Measurements from ENCODE around the gene DCN. TPM values are rescaled to one million over a fixed set of nuclear protein-coding genes. Genes with fewer than 3 reads are reported as not detected.
"Not testable (repeated sequence)": the region's sequence is repeated elsewhere in the genome, so short reads cannot be mapped to it uniquely, and the experiment has no call there.

Gene DCN
- total RNA-seq, 1 donor from 2014 or later, result 32.6 TPM

DNA sequence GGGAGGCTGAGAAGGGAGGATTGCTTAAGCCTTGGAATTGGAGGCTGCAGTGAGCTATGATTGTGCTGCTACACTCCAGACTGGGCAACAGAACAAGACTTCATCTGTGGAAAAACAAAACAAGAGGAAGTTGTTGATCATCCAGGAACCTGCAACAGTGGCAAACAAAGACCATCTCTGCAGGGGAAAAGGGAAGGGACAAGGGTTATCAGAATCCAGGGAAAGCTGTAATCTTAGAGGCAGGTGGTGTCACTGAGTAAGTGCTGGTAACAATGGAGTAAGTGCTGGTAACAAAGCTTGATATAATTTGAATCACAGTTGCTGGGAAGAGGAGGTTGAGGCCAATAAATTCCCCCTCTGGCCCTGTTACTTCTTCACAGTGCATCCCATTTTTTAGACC is 27.5 kb upstream of the DCN start:
- TF ChIP-seq, protein P1, sequence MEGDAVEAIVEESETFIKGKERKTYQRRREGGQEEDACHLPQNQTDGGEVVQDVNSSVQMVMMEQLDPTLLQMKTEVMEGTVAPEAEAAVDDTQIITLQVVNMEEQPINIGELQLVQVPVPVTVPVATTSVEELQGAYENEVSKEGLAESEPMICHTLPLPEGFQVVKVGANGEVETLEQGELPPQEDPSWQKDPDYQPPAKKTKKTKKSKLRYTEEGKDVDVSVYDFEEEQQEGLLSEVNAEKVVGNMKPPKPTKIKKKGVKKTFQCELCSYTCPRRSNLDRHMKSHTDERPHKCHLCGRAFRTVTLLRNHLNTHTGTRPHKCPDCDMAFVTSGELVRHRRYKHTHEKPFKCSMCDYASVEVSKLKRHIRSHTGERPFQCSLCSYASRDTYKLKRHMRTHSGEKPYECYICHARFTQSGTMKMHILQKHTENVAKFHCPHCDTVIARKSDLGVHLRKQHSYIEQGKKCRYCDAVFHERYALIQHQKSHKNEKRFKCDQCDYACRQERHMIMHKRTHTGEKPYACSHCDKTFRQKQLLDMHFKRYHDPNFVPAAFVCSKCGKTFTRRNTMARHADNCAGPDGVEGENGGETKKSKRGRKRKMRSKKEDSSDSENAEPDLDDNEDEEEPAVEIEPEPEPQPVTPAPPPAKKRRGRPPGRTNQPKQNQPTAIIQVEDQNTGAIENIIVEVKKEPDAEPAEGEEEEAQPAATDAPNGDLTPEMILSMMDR (IDR thresholded peaks at IDR 0.05; ENCODE audit: insufficient read depth, low read length, severe bottlenecking), result no peak
- no peak for FAIRE-seq
- Histone ChIP-seq H3K4me3 (ENCODE audit: low read depth, low read length) (no peak overlapping the region), H3K36me3 (ENCODE audit: control insufficient read depth, insufficient read depth, low read length) (no peaks in the 10 kb centered on the region), H3K27me3 (ENCODE audit: control insufficient read depth, insufficient read depth, low read length) (no peaks in the 10 kb centered on the region)
- DNase-seq (ENCODE audit: low read depth), result no peak

DNA sequence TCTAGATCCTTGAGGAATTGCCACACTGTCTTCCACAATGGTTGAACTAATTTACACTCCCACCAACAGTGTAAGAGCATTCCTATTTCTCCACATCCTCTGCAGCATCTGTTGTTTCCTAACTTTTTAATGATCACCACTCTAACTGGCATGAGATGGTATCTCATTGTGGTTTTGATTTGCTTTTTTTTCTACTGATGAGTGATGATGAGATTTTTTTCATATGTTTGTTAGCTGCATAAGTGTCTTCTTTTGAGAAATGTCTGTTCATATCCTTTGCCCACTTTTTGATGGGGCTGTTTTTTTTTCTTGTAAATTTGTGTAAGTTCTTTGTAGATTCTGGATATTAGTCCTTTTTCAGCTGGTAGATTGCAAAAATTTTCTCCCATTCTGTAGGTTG is 24.7 kb upstream of the DCN start:
- H3K36me3 ChIP-seq (ENCODE audit: control insufficient read depth, insufficient read depth, low read length); H3K27me3 ChIP-seq (ENCODE audit: control insufficient read depth, insufficient read depth, low read length); FAIRE-seq; DNase-seq (ENCODE audit: low read depth); H3K4me3 ChIP-seq (ENCODE audit: low read depth, low read length): not testable (repeated sequence)

DNA sequence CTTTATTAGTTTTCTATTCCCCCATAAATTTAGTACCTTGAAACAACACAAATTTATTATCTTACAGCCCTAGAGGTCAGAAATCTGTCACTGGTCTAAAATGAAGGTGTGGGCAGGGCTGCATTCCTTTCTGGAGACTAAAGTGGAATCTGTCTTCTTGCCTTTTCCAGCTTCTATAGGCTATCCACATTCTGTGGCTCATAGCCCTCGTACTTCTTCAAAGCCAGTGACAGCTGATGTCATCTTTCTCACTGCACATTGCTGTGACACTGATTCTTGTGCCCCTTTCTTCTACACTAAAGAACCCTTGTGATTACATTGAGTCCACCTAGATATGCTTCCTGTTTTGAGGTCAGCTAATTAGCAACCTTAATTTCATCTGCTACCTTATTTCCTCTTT is 23.2 kb upstream of the DCN start:
- FAIRE-seq, result no peak
- DNase-seq (ENCODE audit: low read depth), result peak; percentile 27
- Histone ChIP-seq H3K4me3 (ENCODE audit: low read depth, low read length) (no peak overlapping the region), H3K27me3 (ENCODE audit: control insufficient read depth, insufficient read depth, low read length) (no peaks in the 10 kb centered on the region), H3K36me3 (ENCODE audit: control insufficient read depth, insufficient read depth, low read length) (no peaks in the 10 kb centered on the region)
- TF ChIP-seq, protein P1 (IDR thresholded peaks at IDR 0.05; ENCODE audit: insufficient read depth, low read length, severe bottlenecking), result no peak

DNA sequence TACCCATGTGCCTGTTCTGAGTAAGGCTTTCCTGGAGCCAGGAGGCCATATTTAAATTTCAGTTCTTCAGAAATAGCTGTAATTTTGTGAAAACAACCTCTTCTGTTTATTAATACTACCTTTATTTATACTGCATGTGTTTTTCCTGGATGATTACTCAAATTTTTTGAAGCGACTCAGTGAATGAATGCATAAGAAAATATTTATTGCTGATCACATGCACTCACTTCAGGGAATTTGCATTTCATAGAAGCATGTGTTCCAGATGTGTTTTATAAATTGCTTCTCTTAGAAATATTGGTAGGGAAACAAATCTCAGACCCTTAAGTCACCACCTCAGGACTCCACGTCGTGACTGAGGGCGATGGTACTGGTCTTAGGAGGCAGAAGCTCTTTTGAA is 21.8 kb upstream of the DCN start:
- DNase-seq (ENCODE audit: low read depth) (no peak), FAIRE-seq (no peak)
- Histone ChIP-seq H3K4me3 (ENCODE audit: low read depth, low read length) (no peak overlapping the region), H3K27me3 (ENCODE audit: control insufficient read depth, insufficient read depth, low read length) (no peaks in the 10 kb centered on the region), H3K36me3 (ENCODE audit: control insufficient read depth, insufficient read depth, low read length) (no peaks in the 10 kb centered on the region)
- TF ChIP-seq, protein P1 (IDR thresholded peaks at IDR 0.05; ENCODE audit: insufficient read depth, low read length, severe bottlenecking), result no peak

DNA sequence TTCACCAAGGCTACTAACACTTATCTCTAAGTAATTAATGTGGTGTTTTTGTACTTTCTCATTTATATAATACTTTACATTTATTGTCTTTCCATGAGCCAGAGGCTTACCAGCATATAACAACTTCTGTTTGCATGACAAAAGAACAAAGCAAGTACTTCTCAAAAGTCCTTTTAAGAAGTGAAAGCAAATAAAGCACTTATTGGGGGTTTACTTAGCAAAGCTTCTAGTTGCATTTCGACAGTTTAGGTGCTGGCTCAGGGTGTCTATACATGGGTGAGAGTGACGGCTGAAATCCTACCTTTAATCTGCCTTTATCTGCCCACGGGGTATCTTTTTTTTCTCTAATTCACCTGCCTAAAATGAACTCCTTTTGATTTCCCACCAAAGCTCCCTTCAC is 21.0 kb upstream of the DCN start:
- DNase-seq (ENCODE audit: low read depth), result no peak
- no peak overlapping the region for H3K4me3 ChIP-seq (ENCODE audit: low read depth, low read length)
- no peaks in the 10 kb centered on the region for H3K36me3 ChIP-seq (ENCODE audit: control insufficient read depth, insufficient read depth, low read length)
- no peaks in the 10 kb centered on the region for H3K27me3 ChIP-seq (ENCODE audit: control insufficient read depth, insufficient read depth, low read length)
- TF ChIP-seq, protein P1 (IDR thresholded peaks at IDR 0.05; ENCODE audit: insufficient read depth, low read length, severe bottlenecking), result no peak
- FAIRE-seq, result no peak

DNA sequence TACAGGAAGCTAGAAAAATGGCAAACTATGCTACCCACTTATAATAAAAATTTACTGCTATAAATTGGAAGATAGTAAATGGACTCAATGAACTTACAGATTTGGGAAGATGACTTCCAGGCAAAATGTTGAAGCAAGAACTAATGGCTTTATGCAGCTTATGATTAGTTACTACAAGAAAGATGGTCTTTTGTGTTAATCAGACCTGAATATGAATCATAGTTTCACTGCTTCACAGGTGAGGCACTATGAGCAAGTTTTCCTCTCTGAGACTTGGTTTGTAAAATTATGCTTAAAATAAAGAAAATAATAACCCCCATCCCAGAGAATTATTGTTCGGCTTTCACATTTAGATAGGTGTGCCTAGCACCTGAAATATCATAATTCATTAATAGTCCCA is 19.8 kb upstream of the DCN start:
- FAIRE-seq, result no peak
- Histone ChIP-seq H3K36me3 (ENCODE audit: control insufficient read depth, insufficient read depth, low read length) (no peaks in the 10 kb centered on the region), H3K4me3 (ENCODE audit: low read depth, low read length) (no peak overlapping the region), H3K27me3 (ENCODE audit: control insufficient read depth, insufficient read depth, low read length) (no peaks in the 10 kb centered on the region)
- peak; percentile 76 for DNase-seq (ENCODE audit: low read depth)
- TF ChIP-seq, protein P1 (IDR thresholded peaks at IDR 0.05; ENCODE audit: insufficient read depth, low read length, severe bottlenecking), result no peak
